ENCODE results near the gene FYCO1.

Gene FYCO1

GRCh38 chr3:45959201-45959600 is 36.4 kb downstream of the FYCO1 start:
- DNase-seq = no peak

- DNase-seq = no peak
Measured at GRCh38 chr3:45958321-45958791, 37.3 kb downstream of the FYCO1 start.

GRCh38 chr3:45957586-45957985 is 38.0 kb downstream of the FYCO1 start:
- DNase-seq = no peak

- no peak for DNase-seq
Measured at GRCh38 chr3:45955706-45956105, 39.9 kb downstream of the FYCO1 start.

GRCh38 chr3:45955017-45955647 is 40.5 kb downstream of the FYCO1 start:
- no peak for DNase-seq

GRCh38 chr3:45954306-45954705 is 41.3 kb downstream of the FYCO1 start:
- no peak for DNase-seq

- no peak for DNase-seq
Measured at GRCh38 chr3:45953536-45953935, 42.1 kb downstream of the FYCO1 start.

- DNase-seq = no peak
Measured at GRCh38 chr3:45952456-45952855, 43.2 kb downstream of the FYCO1 start.

- no peak for DNase-seq
Measured at GRCh38 chr3:45951946-45952345, 43.7 kb downstream of the FYCO1 start.

- no peak for DNase-seq
Measured at GRCh38 chr3:45950686-45951600, 44.7 kb downstream of the FYCO1 start.

GRCh38 chr3:45950131-45950530 is 45.5 kb downstream of the FYCO1 start:
- no peak for DNase-seq

- no peak for DNase-seq
Measured at GRCh38 chr3:45949432-45949831, 46.2 kb downstream of the FYCO1 start.

- no peak for DNase-seq
Measured at GRCh38 chr3:45948881-45949280, 46.7 kb downstream of the FYCO1 start.

- no peak for DNase-seq
Measured at GRCh38 chr3:45948311-45948781, 47.3 kb downstream of the FYCO1 start.

GRCh38 chr3:45947361-45947760 is 48.3 kb downstream of the FYCO1 start:
- DNase-seq = no peak

- DNase-seq = no peak
Measured at GRCh38 chr3:45946875-45947274, 48.7 kb downstream of the FYCO1 start.

GRCh38 chr3:45946307-45946706 is 49.3 kb downstream of the FYCO1 start:
- no peak for DNase-seq

GRCh38 chr3:45944830-45945620 is 50.6 kb downstream of the FYCO1 start:
- no peak for DNase-seq

GRCh38 chr3:45943207-45943846 is 52.3 kb downstream of the FYCO1 start, which contains the start of gene CXCR6:
TSS of gene CXCR6 (plus strand) at chr3:45943464. CDS start at chr3:45946482, 3,018 bp downstream.
- DNase-seq = no peak

GRCh38 chr3:45942051-45942825 is 53.4 kb downstream of the FYCO1 start:
- DNase-seq = peak; percentile 38 to 66

GRCh38 chr3:45940781-45941365 is 54.8 kb downstream of the FYCO1 start:
- DNase-seq = no peak

All from Kasumi-1 (cell line).